GM19397 (cell line): ENCODE data around the gene CDC16.
A peak's percentile ranks its signal among the peaks of the same experiment; 100 is the strongest.
"Not testable (repeated sequence)": the region's sequence is repeated elsewhere in the genome, so short reads cannot be mapped to it uniquely, and the experiment has no call there.

Experiments used
- ATAC-seq: cut with Tn5 transposase; IDR thresholded peaks from one replicate; pipeline ENCODE4 v1.9.1; 2021; ENCODE audit warnings: mild to moderate bottlenecking, moderate library complexity; ENCODE audit not compliant: unreplicated experiment

CDC16 gene

GRCh38 chr13:114234645-114235421 is at the start of gene CDC16:
TSS of gene CDC16 (plus strand) at chr13:114234897. CDS start at chr13:114235085, 188 bp downstream.
- ATAC-seq: peak; percentile 90

- ATAC-seq: no peak
Measured at GRCh38 chr13:114185182-114185971, 49.3 kb upstream of the CDC16 start.

GRCh38 chr13:114194853-114195252 is 39.8 kb upstream of the CDC16 start:
- no peak for ATAC-seq

GRCh38 chr13:114196629-114197028 is 38.1 kb upstream of the CDC16 start:
- ATAC-seq: no peak

- ATAC-seq: no peak
Measured at GRCh38 chr13:114198556-114198955, 36.1 kb upstream of the CDC16 start.

- not testable (repeated sequence) for ATAC-seq
Measured at GRCh38 chr13:114199526-114199925, 35.2 kb upstream of the CDC16 start.

- ATAC-seq: no peak
Measured at GRCh38 chr13:114199954-114200353, 34.7 kb upstream of the CDC16 start.

- no peak for ATAC-seq
Measured at GRCh38 chr13:114200399-114200911, 34.2 kb upstream of the CDC16 start.

GRCh38 chr13:114202581-114202980 is 32.1 kb upstream of the CDC16 start:
- no peak for ATAC-seq

- no peak for ATAC-seq
Measured at GRCh38 chr13:114203536-114203935, 31.2 kb upstream of the CDC16 start.

GRCh38 chr13:114204894-114205293 is 29.8 kb upstream of the CDC16 start:
- no peak for ATAC-seq

GRCh38 chr13:114208134-114208533 is 26.6 kb upstream of the CDC16 start:
- ATAC-seq: no peak

- ATAC-seq: no peak
Measured at GRCh38 chr13:114211446-114212157, 23.1 kb upstream of the CDC16 start.

GRCh38 chr13:114212158-114212495 is 22.6 kb upstream of the CDC16 start:
- ATAC-seq: no peak

GRCh38 chr13:114213980-114214379 is 20.7 kb upstream of the CDC16 start:
- no peak for ATAC-seq

- ATAC-seq: no peak
Measured at GRCh38 chr13:114219392-114219791, 15.3 kb upstream of the CDC16 start.

- no peak for ATAC-seq
Measured at GRCh38 chr13:114222461-114222968, 12.2 kb upstream of the CDC16 start.

GRCh38 chr13:114224201-114224600 is 10.5 kb upstream of the CDC16 start:
- ATAC-seq: no peak

- ATAC-seq: no peak
Measured at GRCh38 chr13:114225610-114226009, 9.1 kb upstream of the CDC16 start.

- no peak for ATAC-seq
Measured at GRCh38 chr13:114226088-114226487, 8.6 kb upstream of the CDC16 start.

- peak; percentile 80 for ATAC-seq
Measured at GRCh38 chr13:114226699-114227323, 7.9 kb upstream of the CDC16 start.
